HK-2 (cell line): ENCODE measurements around the gene MDN1.
"Not testable (repeated sequence)": the region's sequence is repeated elsewhere in the genome, so short reads cannot be mapped to it uniquely, and the experiment has no call there.

Source experiments
- DNase-seq: peaks from one replicate; pipeline ENCODE4 v3.0.0-alpha.2; 2018; ENCODE audit not compliant: unreplicated experiment

The MDN1 gene, protein sequence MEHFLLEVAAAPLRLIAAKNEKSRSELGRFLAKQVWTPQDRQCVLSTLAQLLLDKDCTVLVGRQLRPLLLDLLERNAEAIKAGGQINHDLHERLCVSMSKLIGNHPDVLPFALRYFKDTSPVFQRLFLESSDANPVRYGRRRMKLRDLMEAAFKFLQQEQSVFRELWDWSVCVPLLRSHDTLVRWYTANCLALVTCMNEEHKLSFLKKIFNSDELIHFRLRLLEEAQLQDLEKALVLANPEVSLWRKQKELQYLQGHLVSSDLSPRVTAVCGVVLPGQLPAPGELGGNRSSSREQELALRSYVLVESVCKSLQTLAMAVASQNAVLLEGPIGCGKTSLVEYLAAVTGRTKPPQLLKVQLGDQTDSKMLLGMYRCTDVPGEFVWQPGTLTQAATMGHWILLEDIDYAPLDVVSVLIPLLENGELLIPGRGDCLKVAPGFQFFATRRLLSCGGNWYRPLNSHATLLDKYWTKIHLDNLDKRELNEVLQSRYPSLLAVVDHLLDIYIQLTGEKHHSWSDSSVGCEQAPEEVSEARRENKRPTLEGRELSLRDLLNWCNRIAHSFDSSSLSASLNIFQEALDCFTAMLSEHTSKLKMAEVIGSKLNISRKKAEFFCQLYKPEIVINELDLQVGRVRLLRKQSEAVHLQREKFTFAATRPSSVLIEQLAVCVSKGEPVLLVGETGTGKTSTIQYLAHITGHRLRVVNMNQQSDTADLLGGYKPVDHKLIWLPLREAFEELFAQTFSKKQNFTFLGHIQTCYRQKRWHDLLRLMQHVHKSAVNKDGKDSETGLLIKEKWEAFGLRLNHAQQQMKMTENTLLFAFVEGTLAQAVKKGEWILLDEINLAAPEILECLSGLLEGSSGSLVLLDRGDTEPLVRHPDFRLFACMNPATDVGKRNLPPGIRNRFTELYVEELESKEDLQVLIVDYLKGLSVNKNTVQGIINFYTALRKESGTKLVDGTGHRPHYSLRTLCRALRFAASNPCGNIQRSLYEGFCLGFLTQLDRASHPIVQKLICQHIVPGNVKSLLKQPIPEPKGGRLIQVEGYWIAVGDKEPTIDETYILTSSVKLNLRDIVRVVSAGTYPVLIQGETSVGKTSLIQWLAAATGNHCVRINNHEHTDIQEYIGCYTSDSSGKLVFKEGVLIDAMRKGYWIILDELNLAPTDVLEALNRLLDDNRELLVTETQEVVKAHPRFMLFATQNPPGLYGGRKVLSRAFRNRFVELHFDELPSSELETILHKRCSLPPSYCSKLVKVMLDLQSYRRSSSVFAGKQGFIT (N-terminal part only)

DNA sequence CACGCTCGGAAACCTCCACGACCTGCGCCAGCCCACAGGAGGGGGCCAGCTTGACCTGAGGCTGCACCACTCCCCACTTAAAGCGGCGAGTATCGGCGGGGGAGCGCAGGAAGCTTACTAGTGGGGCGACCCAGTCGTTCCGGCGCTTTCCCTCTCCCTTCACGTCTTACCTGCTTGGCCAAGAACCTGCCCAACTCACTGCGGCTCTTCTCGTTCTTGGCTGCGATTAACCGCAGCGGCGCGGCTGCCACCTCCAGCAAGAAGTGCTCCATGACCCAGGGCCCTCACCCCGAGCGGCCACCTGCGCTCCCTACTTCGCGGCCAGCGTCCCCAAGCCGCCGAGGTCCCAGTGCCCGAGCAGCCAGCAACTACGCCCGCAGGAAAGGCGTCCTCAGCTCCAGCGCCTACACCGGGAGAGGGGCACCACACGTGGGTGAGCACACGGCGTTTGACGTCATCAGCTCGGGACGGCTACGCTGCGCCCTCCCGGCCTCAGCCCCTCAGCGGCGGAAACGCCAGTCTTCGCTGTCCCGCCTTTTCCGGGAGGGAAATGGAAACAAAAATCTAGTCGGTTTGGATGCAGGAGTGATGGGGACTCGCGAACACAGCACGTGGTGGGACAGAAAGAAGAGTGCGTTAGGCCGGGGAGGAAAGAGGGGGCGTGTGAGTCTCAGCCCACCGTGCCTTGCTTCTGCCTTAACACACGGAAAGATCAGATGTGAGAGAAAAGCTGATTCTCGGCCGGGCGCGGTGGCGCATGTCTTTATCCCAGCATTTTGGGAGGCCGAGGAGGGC lies at the start of gene MDN1:
TSS of gene MDN1 (minus strand) at position 459 of the 795 bp plus-strand sequence. CDS start at position 272, 187 bp downstream.
- DNase-seq = peak; percentile 88

GRCh38 chr6:89866024-89866678 lies 46.6 kb upstream of the MDN1 start:
- DNase-seq = no peak

GRCh38 chr6:89862698-89863097 lies 43.1 kb upstream of the MDN1 start:
- no peak for DNase-seq

GRCh38 chr6:89862273-89862672 lies 42.7 kb upstream of the MDN1 start:
- DNase-seq = no peak

- no peak for DNase-seq
These were observed 40.1 kb upstream of the MDN1 start for GRCh38 chr6:89859744-89860143.

DNA sequence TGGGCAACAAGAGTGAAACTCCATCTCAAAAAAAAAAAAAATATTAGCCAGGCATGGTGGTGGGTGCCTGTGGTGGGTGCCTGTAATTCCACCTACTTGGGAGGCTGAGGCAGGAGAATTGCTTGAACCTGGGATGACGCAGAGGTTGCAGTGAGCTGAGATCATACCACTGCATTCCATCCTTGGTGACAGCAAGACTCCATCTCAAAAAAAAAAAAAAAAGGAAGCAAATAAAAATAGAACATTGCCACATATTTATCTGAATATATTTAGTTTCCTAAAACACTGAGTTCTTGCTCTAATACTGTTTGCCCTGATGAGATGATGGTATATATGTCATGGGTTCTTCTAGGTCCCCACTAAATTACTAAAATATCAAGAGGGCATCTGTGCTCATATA lies 38.4 kb upstream of the MDN1 start:
- no peak for DNase-seq

DNA sequence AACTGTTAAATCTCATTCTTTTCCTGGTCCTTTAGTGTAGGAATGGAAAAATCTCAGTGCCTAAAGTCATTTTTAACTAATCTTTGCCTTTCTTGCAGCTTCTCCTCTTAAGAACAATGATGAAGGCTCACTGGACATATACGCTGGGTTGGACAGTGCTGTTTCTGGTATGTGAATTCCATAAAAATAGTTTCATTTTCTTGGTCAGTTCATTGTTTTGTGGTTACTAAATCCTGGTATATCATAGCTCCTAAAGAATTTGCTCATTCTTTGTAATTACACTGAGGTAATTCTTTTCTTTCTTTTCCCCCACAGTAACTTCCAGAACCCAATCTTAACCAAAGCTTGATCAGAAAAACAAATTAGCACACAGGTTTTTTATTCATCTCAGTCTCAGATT lies 33.5 kb upstream of the MDN1 start:
- no peak for DNase-seq

DNA sequence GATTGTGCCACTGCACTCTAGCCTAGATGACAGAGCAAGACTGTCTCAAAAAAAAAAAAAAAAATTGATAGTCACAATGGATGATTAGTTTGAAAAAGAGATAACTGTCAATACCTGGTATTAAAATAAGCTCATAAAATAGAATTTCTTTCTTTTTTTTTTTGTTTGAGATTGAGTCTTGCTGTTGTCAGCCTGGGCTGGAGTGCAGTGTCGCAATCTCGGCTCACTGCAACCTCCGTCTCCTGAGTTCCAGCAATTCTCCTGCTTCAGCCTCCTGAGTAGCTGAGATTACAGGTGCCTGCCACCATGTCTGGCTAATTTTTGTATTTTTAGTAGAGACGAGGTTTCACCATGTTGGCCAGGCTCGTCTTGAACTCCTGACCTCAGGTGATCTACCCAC lies 27.9 kb upstream of the MDN1 start:
- not testable (repeated sequence) for DNase-seq

- no peak for DNase-seq
These were observed 23.5 kb upstream of the MDN1 start for GRCh38 chr6:89843070-89843469.

DNA sequence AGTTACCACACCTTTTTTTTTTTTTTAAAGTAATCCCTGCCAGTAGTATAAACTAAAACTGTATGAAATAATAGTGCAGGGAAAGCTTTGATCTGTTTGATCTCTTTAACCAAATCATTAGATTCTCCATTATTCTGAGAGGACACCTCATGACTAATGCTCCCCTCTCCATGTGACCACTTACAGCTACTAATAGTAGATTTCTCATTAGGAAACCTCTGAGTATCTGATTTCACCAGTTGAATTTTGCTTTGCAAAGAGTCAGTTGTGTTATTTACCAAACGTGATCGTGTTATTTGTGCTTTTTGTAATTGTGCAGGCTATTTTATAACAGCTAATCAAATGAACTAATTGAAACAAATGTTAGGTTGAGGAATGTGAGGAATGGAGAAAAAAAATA lies 22.6 kb upstream of the MDN1 start:
- DNase-seq = no peak

- no peak for DNase-seq
These were observed 20.9 kb upstream of the MDN1 start for GRCh38 chr6:89840538-89840937.

DNA sequence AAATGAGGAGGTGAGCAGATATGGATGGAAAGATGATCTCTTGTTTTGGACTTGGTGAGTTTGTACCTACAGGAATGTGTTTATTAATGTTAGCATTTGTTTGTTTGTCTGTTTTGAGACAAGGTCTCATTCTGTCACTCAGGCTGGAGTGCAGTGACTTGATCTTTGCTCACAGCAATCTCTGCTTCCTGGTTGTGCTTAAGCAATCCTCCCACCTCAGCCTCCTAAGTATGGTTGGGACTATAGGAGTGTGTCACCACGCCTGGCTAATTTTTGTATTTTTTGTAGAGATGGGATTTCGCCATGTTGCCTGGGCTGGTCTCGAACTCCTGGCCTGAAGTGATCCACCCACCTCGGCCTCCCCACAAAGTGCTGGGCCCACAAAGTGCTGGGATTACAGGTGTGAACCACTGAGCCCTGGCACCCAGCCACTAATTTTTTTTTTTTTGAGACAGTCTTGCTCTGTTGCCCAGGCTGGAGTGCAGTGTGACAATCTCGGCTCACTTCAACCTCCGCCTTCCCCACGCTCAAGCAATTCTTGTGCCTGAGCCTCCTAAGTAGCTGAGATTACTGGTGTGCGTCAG lies 17.1 kb upstream of the MDN1 start:
- DNase-seq = no peak

- no peak for DNase-seq
These were observed 15.5 kb upstream of the MDN1 start for GRCh38 chr6:89834884-89835792.

GRCh38 chr6:89830170-89830809 lies 10.7 kb upstream of the MDN1 start:
- no peak for DNase-seq

- peak; percentile 95 for DNase-seq
These were observed 10.0 kb upstream of the MDN1 start, which contains the start of gene CASP8AP2 for GRCh38 chr6:89829472-89830169. Gene CASP8AP2 (plus strand): TSS chr6:89829880.

- DNase-seq = no peak
These were observed 9.4 kb upstream of the MDN1 start for GRCh38 chr6:89828988-89829471.

DNA sequence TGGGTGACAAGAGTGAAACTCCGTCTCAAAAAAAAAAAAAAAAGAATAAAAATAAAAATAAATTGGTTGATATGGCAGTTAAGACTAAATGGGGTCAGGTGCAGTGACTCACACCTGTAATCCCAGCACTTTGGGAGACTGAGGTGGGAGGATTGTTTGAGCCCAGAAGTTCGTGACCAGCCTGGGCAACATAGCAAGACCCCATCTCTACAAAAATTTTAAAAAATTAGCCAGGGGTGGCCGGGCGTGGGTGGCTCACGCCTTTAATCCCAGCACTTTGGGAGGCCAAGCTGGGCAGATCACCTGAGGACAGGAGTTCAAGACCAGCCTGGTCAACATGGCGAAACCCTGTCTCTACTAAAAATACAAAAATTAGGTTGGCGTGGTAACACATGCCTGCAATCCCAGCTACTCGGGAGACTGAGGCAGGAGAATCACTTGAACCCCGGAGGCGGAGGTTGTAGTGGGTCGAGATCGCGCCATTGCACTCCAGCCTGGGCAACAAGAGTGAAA lies 8.9 kb upstream of the MDN1 start:
- DNase-seq = not testable (repeated sequence)
